ENCODE data around the gene TARS2.

GRCh38 chr1:150508982-150509381 lies 21.8 kb downstream of the TARS2 start:
- TF ChIP-seq POLR2A (IDR thresholded peaks at IDR 0.05) (no peak), POLR2AphosphoS5 (IDR thresholded peaks at IDR 0.05) (no peak), CTCF (IDR thresholded peaks at IDR 0.05 in 8 of 11, conservative IDR thresholded peaks at IDR 0.05 in 3 of 11) (no peak)

Measured in spleen (tissue), 7 donors.